Measurements from ENCODE around the gene FBXO31.

DNA sequence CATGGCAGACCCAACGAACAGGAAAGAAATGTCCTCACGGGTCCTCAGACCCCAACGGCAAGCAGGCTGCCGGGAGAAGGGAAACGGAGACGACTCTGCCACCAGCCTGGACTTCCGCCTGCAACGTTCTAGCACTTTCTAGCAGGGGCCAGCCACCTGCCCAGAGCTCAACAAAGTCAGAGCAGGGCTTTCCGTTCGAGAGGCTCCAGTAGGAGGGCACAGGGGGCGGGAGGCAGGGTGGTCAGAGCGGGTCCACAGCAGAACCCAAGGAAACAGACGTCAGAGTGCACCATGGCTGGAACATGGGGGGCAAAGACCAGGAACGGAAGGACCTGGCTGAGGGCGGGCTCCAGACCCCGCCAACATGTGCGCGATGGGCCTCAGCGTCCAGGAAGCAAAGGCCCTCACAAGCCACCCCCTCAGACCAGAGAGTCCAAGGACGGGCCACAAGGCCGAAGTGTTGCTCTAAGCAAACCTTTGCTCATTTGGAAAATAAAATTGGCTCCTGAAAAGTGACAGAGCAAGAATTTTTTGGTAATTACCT lies 37.0 kb downstream of the FBXO31 start:
- TF ChIP-seq POLR2AphosphoS5 (IDR thresholded peaks at IDR 0.05) (no peak), TAF1 (IDR thresholded peaks at IDR 0.05; ENCODE audit: low read depth) (no peak)
- TF ChIP-seq, protein P1, sequence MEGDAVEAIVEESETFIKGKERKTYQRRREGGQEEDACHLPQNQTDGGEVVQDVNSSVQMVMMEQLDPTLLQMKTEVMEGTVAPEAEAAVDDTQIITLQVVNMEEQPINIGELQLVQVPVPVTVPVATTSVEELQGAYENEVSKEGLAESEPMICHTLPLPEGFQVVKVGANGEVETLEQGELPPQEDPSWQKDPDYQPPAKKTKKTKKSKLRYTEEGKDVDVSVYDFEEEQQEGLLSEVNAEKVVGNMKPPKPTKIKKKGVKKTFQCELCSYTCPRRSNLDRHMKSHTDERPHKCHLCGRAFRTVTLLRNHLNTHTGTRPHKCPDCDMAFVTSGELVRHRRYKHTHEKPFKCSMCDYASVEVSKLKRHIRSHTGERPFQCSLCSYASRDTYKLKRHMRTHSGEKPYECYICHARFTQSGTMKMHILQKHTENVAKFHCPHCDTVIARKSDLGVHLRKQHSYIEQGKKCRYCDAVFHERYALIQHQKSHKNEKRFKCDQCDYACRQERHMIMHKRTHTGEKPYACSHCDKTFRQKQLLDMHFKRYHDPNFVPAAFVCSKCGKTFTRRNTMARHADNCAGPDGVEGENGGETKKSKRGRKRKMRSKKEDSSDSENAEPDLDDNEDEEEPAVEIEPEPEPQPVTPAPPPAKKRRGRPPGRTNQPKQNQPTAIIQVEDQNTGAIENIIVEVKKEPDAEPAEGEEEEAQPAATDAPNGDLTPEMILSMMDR (IDR thresholded peaks at IDR 0.05; ENCODE audit: poor library complexity, severe bottlenecking) = no peak
